ENCODE data around the gene RELCH.

RELCH gene

DNA sequence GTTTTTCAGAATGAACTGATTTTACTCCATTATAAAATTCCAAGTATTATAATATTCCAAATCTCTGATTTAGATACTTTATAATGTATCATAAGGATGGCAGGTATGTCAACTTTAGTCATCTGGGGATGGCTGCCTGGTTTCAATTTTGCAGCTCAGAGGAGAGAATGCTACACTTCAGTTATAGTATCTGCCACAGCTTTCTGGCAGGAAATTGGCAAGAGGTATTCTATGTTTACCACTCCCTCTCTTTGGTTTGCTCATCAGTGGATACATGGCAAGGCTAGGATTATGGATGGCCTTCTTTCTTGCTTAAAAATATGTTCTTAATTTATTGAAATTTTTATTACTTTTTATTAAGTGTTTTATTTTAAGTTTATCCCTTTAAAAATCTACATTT lies 71.0 kb downstream of the RELCH start:
- no peak for DNase-seq (ENCODE audit: low read depth in 2 of 3, low spot score in 1 of 3)

DNA sequence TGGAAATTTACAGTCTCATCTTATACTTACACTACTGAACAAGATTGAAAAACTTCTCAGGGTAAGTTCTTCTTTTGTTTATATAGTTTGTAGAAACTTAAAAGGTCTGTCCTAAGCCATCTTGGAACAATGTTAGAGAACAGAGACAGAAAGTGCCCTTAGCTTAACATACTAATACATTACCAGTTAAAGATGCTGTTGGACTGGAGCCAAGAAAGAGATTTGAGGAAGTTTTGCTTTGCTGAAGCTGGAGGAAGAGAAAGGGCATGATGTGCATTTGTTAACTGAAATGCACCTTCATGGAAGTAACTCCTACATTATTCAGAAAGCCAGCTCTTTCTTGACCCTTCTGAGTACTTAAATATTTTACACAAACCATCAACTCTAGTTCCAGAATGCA lies 71.6 kb downstream of the RELCH start:
- no peak for DNase-seq (ENCODE audit: low read depth in 2 of 3, low spot score in 1 of 3)

DNA sequence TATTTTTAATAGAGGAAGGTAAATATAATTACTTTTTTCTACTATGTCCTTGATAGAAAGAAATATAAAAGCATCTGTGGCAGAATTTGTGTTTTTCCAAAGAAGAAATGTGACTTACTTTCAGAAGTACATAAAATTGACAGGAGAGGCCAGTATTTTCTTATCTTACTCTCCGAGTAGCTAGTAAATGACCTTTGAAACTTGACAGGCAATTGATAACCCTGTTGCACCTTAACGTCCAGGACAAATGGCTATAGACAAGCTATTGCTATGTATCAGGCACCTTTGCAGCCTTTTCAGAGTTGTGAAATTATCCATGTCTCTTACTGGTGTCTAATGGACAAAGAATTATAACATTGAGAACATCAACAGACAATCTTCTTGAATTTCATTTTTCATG lies 75.0 kb downstream of the RELCH start:
- no peak for DNase-seq (ENCODE audit: low read depth in 2 of 3, low spot score in 1 of 3)

DNA sequence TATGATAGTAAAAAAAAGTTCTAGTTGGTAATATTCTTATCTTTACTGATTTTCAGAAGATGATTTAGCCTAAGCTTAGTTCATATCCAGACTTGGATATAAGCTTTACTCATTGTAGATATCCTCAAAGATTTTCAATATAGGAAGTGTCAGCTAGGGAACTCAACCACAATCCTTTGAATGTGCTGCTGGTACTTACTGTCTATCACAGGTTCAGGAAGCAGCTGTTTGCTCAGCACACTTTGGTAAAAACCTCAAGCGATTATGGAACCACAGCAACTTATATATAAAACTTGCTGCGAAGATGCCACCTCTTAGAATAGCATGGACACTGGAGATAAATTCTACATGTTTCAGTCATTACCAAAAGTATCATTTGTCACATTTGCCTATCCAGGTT lies 77.9 kb downstream of the RELCH start:
- no peak for DNase-seq (ENCODE audit: low read depth in 2 of 3, low spot score in 1 of 3)

DNA sequence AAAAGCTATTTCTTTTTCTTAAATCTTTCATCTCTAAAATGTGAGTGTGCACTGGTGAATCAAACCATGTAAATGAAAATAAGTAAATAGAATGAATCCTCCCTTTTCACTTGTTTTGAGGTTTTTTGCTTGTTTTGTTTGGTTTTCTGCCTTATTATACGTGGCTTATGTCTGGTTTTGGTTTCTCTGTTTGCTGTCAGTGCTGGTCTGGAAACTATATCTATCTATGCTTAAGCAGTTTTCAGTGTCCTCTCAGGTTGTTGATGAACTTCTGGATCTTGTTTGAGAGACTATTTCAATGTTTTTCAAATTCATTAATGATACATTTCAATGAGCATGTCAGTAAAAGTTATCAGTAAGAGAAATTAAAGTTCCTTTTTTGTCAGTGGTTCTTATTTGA lies 90.0 kb downstream of the RELCH start:
- no peak for DNase-seq (ENCODE audit: low read depth in 2 of 3, low spot score in 1 of 3)

DNA sequence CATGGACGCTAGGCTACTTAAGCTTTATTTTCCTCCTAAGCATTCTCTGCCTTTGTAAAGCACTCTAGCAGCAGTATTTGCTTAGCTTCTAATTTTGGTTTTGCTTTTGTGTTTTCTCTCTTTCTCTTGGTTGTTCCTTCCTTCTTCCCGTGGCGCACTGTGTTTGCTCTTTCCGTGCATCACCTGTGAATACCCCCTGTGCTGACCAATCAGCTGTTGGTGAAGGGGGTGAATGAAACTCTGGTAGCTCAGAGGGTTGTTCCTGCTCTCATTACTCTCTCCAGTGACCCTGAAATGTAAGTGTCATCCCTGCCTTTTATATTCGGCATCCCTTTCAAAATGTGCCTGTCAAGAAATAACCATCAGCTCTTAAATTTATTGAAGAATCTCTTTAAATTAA lies 92.5 kb downstream of the RELCH start:
- no peak for DNase-seq (ENCODE audit: low read depth in 2 of 3, low spot score in 1 of 3)

DNA sequence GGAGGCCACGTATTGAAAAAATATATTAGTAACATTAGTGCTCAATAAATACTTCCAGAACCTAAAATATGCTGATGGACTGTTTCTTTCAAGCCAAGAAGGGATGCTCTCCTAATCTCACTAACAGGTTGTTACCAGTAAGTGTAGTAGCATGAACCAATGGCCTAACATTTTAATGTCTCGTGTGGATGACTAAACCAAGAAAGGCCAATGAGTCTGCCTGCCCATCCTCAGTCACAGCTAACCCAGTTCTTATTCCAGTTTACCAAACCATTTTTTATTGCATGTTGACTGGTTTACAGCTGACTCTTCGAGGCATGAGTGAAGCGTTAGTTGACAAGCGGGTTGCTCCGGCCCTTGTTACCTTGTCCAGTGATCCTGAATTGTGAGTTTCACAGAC lies 93.0 kb downstream of the RELCH start:
- DNase-seq (ENCODE audit: low read depth in 2 of 3, low spot score in 1 of 3): no peak

DNA sequence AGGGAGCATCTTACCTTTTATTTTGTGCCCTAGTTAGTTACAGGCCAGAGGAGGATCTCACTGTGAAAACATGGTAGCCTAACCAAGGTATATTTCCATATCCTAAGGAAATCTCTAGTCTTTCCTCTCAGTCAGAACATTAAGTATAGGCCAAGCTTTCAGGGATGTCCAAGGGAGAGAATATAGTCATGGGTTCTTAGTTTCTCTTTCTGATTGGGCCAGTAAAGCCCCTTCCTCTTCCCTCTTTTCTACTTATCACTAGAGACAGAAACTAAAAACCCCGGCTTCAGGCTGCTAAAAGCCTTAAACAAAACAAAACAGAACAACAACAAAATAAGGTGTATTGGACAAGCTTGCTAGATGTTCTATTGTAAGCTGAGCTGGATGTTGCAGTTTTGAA lies 93.7 kb downstream of the RELCH start:
- DNase-seq (ENCODE audit: low read depth in 2 of 3, low spot score in 1 of 3): no peak

DNA sequence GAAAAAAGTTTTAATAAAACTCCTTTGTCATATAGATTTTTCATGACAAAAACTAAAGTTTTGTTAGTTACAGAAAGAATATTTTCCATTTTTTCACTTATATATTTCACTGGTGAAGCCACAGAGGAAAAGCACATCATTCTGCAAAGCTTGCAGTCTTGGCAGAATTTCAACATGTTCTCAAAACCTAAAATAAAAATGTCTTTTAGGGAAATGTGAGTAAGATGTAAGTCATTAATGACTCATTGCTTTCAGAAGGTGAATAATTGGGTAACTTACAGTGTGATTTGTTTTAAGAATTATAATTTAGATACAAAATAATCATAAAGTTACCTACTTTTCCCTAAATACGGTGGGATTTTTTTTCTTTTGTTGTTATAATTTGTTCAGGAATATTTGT lies 94.6 kb downstream of the RELCH start:
- DNase-seq (ENCODE audit: low read depth in 2 of 3, low spot score in 1 of 3): no peak

DNA sequence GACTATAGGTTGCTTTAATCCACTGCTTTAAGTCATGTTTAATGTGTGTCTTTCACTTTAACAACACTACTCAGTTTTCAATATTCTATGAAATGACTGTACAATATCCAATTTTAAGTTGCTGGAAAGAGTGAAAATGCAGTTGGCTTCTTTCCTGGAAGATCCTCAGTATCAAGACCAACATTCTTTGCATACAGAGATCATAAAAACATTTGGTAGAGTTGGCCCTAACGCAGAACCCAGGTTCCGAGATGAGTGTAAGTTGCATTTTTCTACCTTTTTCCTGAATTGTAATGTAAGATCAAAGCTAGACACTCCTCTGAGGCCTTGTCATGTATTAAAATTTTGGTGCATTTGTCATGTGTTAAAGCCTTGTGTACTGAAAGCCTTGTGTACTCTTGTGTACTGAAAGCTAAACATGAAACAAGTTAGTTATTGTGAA lies 95.2 kb downstream of the RELCH start:
- no peak for DNase-seq (ENCODE audit: low read depth in 2 of 3, low spot score in 1 of 3)

DNA sequence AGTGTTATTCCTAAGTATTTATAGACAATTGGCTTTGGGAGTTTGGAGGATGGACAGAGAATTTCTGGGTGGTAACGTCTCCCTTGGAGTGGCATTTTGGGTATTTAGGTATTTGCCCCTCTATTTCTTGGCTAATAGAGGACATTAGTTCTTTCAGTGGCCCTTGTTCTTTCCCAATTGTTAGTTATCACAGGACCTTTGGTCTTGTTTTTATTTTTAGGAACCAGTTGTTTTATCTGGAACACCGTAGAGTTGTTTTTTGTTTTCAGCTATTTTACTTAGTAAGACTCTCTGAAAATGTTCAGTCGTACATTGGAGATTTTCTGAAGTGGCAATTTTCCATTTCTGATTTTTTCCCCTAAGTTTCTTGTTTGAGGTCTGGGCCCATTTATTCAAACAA lies 97.6 kb downstream of the RELCH start:
- DNase-seq (ENCODE audit: low read depth in 2 of 3, low spot score in 1 of 3): no peak

DNA sequence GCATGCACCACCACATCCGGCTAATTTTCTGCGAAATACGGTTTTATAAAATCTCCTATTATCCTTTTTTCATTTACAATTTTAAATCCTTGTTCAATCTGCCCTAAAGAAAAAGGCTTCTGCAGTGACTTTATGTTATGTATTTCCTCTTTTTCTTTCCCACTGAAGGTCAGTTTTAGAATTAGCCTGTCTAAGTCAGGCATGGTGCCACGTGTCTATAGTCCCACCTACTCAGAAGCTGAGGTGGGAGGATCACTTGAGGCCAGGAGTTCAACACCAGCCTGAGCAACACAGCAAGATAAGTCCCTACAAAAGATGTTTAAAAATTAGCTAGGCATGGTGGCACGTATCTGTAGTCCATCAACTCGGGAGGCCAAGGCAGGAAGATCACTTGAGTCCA lies 98.2 kb downstream of the RELCH start:
- DNase-seq (ENCODE audit: low read depth in 2 of 3, low spot score in 1 of 3): no peak

DNA sequence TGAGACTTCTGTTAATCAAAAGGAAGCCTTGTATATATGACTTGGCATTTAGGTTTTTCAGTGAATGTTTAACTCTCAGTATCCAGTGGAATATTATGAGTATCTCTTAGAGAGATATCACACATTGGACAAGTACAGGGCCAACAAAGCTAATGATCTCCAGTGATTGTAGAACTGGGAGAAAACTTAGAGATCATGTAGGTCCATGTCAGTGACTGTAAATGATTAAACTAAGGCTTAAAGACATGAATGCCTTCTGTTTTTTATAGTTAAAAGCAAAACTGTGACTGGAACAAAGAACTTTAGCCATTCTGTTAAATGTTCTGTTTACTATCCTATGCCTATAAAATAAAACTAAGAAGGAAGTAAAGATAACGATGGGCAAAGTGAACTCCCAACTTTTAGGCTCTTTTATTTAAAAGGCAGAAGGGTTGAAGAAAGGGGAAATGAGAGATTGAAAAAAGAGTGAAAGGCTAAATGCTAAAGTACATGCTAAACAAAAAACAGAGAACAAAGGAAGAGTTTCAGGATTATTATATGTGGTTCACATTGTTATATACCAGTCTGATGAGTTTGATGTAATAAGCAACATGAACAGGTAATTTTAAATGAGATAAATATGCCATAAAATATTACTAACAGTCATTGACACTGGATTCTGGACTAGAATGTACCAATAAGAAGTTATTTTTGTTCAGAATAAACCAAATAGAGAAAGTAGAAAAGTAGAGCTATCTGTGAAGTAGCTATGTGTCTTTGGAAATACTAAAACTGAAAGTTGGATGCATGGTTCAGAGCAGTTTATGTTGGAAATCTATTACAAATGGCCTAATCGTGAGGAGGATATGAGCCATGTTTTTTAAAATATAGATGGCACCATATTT lies 101.0 kb downstream of the RELCH start:
- DNase-seq (ENCODE audit: low read depth in 2 of 3, low spot score in 1 of 3): no peak

DNA sequence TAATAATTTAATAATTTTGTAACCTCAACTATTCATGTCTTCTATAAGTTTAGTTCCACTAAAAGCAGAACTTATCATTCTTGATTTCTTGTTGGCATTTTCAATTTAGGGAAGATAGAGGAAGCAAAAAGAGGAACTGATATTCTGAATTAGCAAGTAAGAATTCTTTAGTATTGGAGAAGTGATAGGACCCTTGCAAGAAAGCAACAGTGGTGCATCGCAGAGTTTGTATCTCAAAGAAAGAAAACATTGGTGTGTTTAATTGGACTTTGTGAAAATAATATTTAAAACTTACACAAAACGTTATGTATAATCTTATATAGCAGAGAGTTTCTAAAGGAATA lies 101.6 kb downstream of the RELCH start:
- no peak for DNase-seq (ENCODE audit: low read depth in 2 of 3, low spot score in 1 of 3)

DNA sequence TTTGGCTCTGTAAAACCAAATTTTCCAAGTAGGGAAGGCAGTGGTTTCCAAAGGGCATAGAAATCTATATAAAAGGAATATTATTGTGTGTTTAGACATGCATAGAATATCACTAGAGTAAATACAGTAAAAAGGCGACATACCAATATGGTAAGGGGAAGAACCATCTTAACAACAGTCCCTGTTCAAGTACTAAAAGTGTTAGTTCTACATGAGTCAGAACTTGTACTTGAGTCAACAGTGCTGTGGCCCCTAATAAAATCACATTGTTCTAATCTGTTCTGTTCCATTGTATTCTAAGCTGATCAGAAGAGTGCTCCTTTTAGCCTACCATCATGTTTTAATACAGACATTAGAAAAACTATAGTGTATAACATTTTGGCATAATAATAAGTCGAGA lies 102.0 kb downstream of the RELCH start:
- no peak for DNase-seq (ENCODE audit: low read depth in 2 of 3, low spot score in 1 of 3)

DNA sequence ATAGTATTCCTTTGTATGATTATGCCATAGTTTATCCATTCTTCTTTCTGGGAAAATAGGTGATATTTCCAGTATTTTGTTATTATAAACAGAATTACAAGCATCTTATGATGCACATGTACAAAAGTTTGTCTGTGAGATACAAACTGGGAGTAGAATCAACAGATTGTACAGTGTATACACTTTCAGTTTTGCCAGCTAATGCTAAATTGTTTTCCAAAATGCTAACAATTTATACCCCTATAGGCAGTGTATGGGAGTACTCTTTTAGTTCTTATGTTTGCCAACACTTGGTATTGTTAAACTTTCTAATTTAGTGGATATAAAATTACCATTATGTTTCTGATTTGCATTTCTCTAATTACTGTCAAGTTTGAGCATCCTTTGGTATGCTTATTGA lies 107.0 kb downstream of the RELCH start:
- DNase-seq (ENCODE audit: low read depth in 2 of 3, low spot score in 1 of 3): no peak

DNA sequence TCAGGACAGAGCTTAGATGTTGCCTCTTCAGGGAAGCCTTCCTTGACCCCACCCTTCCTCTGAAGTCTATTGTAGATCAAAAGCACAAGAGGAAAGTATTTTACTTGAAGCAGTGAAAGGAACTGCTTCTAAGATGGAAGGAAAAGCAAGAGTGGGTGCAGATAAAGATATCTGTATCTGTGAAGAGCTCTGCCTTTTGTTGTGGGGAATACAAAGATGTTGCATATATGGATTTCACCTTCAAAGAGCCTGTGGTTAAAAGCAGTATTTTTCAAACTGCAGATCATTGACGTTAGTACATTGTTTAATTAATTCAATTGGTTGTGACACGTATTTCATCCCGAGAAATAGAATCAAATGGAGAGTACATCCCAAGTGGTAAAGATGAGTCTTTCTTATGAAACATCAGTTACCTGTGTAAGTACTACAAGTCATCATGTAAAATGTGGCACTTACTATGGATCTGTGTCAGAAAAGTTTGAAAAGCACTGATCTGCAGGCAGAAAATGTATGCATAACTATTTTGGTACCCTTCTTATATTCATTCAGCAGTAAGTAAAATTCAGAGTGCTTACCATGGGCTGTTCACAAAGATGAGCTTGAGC lies 113.4 kb downstream of the RELCH start:
- no peak for DNase-seq (ENCODE audit: low read depth in 2 of 3, low spot score in 1 of 3)

DNA sequence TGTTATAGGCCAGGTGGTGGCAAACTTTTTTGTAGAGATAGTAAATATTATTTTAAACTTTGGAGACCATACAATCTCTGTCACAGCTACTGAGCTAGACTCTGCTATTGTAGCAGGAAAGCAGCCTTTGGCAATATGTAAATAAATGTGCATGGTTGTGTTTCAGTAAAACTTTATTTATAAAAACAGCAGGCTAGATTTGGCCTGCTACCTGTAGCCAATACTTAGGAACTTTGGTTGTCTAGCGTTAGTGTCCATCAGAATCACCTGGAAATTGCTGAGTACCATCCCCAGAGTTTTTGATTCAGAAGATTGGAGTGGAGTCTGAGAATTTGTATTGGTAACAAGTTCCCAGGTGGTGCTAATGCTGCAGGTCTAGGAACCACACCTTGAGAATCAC lies 114.3 kb downstream of the RELCH start:
- no peak for DNase-seq (ENCODE audit: low read depth in 2 of 3, low spot score in 1 of 3)

DNA sequence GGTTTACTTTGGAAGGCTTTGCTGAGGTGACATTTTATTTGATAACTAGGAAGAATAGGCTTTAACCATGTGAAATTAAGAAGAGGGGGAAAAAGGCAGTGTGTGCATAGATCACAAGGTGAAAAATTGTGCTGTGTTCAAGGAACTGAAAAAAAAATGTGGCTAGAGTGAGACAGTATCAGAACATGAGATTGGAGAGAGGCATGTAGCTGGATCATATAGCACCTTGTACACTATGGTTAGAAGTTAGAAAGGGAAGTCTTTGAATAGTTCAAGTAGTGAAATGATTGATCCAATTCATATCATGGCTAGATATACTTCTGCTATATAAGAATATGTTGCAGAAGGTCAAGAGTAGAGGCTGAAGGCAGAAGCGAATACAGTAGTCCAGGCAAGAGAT lies 125.8 kb downstream of the RELCH start:
- no peak for DNase-seq (ENCODE audit: low read depth in 2 of 3, low spot score in 1 of 3)

DNA sequence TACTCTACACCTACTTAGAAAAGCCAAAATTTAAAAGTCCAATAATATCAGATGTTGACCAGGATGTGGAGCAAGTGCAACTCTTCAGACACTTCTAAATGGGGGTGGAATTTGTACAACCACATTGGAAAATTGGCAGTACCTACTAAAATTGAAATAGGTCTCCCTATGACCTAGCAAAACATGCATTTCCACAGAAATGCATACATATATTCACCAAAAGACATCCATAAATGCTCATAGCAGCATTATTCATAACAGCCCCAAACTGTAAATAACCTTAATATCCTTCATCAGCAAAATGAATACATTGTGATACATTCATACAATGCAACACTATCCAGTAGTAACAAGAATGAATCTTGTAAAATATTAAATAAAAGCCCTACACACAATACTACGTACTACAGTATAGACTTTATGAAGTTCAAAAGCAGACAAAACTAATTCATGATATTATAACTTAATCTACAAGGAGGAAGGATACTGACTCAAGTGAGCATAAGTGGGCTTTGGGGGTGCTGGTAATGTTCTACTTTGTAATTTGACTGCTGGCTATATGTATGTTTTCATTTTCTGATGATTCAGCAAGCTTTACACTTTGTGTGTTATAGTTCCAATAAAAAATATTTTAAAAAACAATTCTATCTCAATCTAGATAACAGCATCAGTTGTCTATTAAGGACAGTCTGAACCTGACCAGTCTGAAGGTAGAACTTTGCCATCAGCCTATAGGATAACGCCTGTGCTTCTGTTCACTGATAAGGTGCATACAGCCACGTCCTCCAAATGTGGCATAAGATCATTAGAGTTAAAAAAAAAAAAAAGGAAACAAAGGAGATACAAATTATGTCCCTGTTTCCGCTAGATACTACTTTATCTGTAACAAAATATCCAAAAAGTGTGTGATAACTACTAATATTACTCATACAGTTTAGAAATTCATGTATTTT lies 131.4 kb downstream of the RELCH start:
- DNase-seq (ENCODE audit: low read depth in 2 of 3, low spot score in 1 of 3): no peak

DNA sequence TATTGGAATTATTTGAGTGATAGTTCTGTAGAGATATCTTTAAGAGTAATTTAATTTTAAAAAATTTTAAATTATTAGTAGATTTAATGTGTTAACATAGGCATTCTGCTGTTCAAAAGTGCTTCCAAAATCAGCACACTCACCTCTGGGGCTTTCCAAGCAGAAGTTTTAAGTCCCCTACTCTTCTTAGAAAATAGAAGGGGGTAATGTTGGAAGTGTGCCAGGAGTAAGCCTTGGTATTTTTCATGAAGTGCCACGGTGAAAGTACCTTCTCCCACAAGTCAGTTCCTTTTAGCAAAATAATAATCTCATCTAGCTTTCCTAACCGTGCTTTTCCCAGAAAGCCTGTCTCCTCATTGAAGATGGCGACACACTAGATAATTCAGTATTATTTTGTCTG lies 134.1 kb downstream of the RELCH start:
- no peak for DNase-seq (ENCODE audit: low read depth in 2 of 3, low spot score in 1 of 3)

All from stimulated activated CD4-positive, alpha-beta T cell treated with anti-CD3 and anti-CD28 coated beads, Interleukin-12 subunit alpha, Interleukin-12 subunit beta, amount 100 ng/mL, for 48 hours (primary cell).